Endothelial cell of umbilical vein (primary cell): ENCODE measurements around the gene MYT1.

Experiments
- EZH2 ChIP-seq: IDR thresholded peaks from 2 replicates; pipeline ENCODE4 v1.6.1; 2012; ENCODE audit warnings: borderline replicate concordance, low read depth, mild to moderate bottlenecking, moderate library complexity, low read length, inconsistent platforms; ENCODE audit not compliant: severe bottlenecking
- FOS ChIP-seq: IDR thresholded peaks from 2 replicates; pipeline ENCODE4 v1.6.1; 2011; ENCODE audit warnings: mild to moderate bottlenecking, low read length, moderate library complexity, borderline replicate concordance; ENCODE audit not compliant: insufficient read depth
- GATA2 ChIP-seq: IDR thresholded peaks from 2 replicates; pipeline ENCODE4 v1.7.0; 2011; ENCODE audit warnings: low read depth, mild to moderate bottlenecking, moderate library complexity, mixed read lengths, low read length; ENCODE audit not compliant: insufficient read length, insufficient read depth
- MYC ChIP-seq: IDR thresholded peaks from one replicate; pipeline ENCODE4 v1.6.1; 2011; ENCODE audit warnings: mild to moderate bottlenecking, low read depth, low read length
- POLR2A ChIP-seq: IDR thresholded peaks from 2 replicates; pipeline ENCODE4 v1.6.1; 2012; ENCODE audit warnings: low read depth, mild to moderate bottlenecking, control low read depth, low read length
- POLR2AphosphoS5 ChIP-seq: IDR thresholded peaks from 2 replicates; pipeline ENCODE4 v1.6.1; 2012; ENCODE audit warnings: low read depth, mild to moderate bottlenecking, control low read depth, low read length, moderate library complexity; ENCODE audit not compliant: insufficient read depth
- TF ChIP-seq, protein P1 (sequence below), 2 donors: IDR thresholded peaks; 1 replicate in 1 of 2; 2 replicates in 1 of 2; pipeline ENCODE4 v1.5.1; 2011; ENCODE audit warnings: low read length in 2 of 2, mild to moderate bottlenecking in 2 of 2, moderate library complexity in 2 of 2, control low read depth in 1 of 2, inconsistent platforms in 1 of 2, low read depth in 1 of 2; ENCODE audit not compliant: insufficient read depth in 1 of 2; ENCODE audit errors: extremely low read depth in 1 of 2

DNA sequence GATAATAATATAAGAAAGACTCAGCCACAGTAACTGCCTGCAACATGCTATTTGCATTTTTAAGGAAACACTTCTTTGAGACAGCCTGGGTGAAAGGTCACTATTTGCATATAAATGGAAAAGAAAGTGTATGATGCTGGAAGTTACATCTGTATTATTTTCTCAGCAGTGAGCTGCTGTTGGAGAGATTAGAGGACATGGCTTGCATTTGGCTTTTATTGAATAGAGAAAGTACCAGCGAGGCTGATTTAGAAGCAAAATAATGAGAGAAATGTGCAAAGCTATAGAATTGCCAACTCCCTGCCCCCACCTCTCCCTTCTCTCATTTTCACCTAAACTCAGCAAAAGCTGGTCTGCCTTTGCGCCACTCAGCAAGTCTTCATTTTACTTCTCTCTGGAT lies 12.7 kb downstream of the MYT1 start:
- TF ChIP-seq, protein P1, sequence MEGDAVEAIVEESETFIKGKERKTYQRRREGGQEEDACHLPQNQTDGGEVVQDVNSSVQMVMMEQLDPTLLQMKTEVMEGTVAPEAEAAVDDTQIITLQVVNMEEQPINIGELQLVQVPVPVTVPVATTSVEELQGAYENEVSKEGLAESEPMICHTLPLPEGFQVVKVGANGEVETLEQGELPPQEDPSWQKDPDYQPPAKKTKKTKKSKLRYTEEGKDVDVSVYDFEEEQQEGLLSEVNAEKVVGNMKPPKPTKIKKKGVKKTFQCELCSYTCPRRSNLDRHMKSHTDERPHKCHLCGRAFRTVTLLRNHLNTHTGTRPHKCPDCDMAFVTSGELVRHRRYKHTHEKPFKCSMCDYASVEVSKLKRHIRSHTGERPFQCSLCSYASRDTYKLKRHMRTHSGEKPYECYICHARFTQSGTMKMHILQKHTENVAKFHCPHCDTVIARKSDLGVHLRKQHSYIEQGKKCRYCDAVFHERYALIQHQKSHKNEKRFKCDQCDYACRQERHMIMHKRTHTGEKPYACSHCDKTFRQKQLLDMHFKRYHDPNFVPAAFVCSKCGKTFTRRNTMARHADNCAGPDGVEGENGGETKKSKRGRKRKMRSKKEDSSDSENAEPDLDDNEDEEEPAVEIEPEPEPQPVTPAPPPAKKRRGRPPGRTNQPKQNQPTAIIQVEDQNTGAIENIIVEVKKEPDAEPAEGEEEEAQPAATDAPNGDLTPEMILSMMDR (IDR thresholded peaks at IDR 0.05; ENCODE audit: extremely low read depth in 1 of 2, insufficient read depth in 1 of 2, low read depth in 1 of 2, low read length in 2 of 2): no peak
- no peak for TF ChIP-seq POLR2AphosphoS5
- TF ChIP-seq GATA2: no peak
- TF ChIP-seq MYC: no peak
- no peak for TF ChIP-seq FOS
- TF ChIP-seq EZH2: no peak
- no peak for TF ChIP-seq POLR2A
